GM12874 (cell line): ENCODE data around the gene UBE2N.

Experiments used
- TF ChIP-seq, protein P1 (sequence below): IDR thresholded peaks from 2 replicates; pipeline ENCODE4 v1.5.1; 2011; ENCODE audit warnings: low read depth, mild to moderate bottlenecking, control low read depth, low read length, moderate library complexity; ENCODE audit not compliant: insufficient read depth

Gene UBE2N

GRCh38 chr12:93442411-93443340, 929 bp upstream of the UBE2N start:
- TF ChIP-seq, protein P1, sequence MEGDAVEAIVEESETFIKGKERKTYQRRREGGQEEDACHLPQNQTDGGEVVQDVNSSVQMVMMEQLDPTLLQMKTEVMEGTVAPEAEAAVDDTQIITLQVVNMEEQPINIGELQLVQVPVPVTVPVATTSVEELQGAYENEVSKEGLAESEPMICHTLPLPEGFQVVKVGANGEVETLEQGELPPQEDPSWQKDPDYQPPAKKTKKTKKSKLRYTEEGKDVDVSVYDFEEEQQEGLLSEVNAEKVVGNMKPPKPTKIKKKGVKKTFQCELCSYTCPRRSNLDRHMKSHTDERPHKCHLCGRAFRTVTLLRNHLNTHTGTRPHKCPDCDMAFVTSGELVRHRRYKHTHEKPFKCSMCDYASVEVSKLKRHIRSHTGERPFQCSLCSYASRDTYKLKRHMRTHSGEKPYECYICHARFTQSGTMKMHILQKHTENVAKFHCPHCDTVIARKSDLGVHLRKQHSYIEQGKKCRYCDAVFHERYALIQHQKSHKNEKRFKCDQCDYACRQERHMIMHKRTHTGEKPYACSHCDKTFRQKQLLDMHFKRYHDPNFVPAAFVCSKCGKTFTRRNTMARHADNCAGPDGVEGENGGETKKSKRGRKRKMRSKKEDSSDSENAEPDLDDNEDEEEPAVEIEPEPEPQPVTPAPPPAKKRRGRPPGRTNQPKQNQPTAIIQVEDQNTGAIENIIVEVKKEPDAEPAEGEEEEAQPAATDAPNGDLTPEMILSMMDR: no peak

- TF ChIP-seq, protein P1: no peak
These were observed 598 bp downstream of the UBE2N start for GRCh38 chr12:93441081-93441616.

DNA sequence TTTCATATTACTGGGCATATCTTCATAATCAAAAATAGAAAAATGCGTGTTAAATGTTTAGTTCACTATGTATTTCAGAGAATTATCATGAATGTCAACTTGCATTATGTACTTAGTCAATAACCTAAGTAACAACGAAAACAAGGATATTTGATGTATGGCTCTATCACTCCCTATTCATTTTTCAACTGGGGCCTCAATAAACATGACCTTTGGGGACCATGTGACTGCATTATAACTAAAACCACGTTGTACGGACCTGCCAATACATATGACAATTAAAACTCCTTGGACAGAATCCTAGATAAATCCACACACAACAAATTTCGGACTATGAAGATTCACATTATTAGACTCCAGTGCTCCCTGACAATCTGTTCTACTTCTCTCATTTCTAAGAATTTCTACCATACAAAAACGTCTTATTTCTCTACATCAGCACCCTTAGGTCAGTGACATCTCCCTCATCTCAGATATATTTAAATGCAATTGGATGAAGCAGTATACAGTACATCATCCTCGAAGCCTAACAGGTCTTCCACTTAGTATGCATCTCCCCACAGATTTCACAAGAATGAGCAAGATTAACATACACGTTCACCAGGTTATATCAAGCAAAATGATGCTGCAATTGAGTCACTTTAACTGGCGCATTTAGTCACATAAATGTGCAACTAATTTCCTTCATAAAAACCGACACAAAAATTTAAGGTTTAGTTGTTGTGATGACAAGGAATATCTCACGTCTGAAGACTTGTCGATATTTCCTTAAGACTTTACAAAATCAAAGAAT, 1.5 kb downstream of the UBE2N start:
- TF ChIP-seq, protein P1: no peak

GRCh38 chr12:93438266-93439050, 3.3 kb downstream of the UBE2N start:
- TF ChIP-seq, protein P1: no peak

GRCh38 chr12:93434256-93434865, 7.4 kb downstream of the UBE2N start:
- TF ChIP-seq, protein P1: no peak

DNA sequence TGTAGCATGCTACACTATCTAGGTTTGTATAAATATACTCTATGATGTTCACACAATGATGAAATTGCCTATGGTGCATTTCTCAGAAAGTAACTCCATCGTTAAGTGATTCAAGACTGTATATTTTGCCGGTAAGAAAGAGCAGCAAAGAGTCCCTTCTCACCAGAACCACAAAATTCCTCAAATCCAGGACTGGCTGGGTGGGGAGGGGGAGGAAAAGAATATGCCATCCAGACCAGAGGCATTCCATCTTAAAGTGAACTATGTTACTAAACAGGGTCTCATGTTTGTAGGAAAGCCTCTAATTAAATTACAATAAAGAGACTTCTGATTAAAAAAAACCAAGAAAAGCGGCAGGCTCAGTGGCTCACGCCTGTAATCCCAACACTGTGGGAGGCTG, 11.5 kb downstream of the UBE2N start:
- TF ChIP-seq, protein P1: no peak
